ENCODE results near the gene ETV5.
"Not testable (repeated sequence)": the region's sequence is repeated elsewhere in the genome, so short reads cannot be mapped to it uniquely, and the experiment has no call there.

The ETV5 gene

DNA sequence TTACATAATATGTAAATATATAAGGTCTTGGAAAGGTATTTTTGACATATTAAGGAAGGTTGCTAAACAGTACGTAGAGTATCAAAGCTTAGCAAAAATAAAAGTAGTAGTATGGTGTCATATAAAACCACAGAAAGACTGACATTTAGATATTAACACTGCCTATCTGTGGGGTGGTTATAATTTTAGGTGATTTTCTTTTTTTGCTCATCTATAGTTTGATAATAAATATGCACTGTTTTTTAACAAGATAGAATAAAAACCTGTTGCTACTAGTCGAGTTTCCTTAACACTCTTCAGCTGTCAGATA lies 40.7 kb downstream of the ETV5 start:
- DNase-seq, result no peak

GRCh38 chr3:186067360-186068242 lies 41.3 kb downstream of the ETV5 start:
- no peak for DNase-seq

DNA sequence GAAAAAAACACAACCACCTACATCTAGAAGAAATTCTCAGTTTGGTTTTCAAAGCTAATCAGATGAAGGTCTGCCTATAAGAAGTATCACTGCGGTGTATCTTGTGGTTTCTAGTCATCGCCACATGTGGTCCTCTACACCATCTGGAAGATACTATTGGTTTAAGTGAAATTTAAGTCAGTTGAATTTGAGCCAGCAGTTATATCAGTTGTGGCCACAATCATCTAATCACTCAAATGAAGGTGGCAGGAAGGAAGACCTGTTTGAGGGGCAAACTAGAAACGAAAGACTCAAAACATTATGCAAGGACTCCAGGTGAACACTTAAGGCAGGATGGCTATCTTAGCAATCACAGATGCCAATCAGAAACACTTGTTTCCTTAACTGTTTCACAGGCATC lies 48.7 kb downstream of the ETV5 start:
- no peak for DNase-seq

DNA sequence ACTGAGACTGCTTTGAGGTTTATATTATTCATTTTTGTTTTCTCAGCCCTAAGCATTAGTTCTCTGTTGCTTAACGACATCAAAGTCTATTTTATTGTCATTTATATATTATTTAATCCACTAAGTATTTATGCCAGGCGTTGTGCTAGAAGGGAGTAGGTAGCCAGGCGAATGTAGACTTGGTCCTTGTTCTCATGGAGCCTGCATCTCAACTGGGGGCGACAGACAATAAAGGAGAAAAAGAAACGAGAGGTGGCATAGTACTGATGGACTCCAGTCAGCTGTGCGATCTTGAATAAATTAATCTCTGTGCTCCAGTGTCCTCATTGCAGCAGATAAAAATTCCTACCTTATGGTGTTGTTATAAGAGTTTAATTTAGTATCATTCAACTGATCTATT lies 49.7 kb downstream of the ETV5 start:
- DNase-seq, result no peak

- DNase-seq, result no peak
Measured at GRCh38 chr3:186058225-186058624, 50.7 kb downstream of the ETV5 start.

DNA sequence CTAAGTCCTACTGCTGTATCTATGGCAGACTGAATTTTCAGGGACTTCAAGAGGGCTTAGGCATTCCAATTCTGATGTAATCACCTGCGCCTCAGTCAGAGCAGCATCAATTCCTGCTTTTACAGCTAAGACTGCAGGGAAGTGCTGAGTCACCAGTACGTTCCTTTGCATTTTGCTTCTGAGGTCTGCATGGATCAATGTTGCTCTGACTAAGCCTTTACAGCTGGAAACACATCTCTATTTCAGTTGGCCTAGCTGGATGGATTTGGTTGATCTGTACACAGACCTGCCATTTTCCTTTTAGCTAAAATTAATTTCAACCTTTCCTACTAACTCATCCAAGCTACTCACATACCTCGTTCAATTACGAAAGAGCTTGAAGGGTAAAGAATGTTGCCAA lies 51.3 kb downstream of the ETV5 start:
- no peak for DNase-seq

GRCh38 chr3:186054792-186055352 lies 54.0 kb downstream of the ETV5 start:
- DNase-seq, result no peak

DNA sequence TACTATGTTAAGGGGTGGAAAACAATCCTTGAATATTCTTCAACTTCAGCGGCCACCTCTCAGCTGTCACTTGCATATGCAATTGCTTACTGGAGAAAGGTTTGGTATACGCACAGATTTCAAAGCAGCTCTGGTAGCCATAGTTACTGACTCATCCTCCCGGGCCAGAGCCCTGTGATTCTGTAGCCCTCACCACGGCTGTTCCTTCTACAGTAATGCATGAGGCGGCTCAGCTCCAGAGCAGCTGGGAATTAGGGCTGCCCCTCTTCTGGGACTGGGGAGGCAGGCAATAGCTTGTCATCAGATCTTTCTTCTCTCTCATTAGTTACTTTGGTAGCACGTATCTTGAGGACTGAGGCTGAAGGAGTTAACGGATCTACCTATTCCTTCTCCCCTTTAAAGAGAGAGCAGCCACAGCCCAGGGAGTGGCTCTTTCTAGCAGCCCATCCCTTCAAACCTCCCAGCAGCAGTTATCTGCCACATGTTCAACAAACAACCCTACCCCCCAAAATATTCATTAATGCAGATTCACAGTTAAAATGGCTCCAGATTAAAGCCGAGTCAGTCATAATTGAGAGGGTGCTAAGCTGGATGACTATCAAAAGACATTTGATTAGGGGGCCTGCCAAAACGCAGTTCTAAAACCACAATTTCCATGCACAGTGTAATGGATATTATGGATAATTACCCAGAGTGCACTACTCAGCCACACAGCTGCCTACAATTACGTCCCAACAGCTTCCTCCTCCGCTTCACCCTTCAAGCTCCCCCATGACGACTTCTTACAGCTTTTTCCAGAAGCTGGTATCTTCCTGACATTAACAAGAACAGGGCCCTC lies 54.7 kb downstream of the ETV5 start:
- no peak for DNase-seq

- no peak for DNase-seq
Measured at GRCh38 chr3:186052096-186052840, 56.6 kb downstream of the ETV5 start.

GRCh38 chr3:186049001-186049400 lies 59.9 kb downstream of the ETV5 start:
- DNase-seq, result no peak

- DNase-seq, result no peak
Measured at GRCh38 chr3:186048119-186048518, 60.8 kb downstream of the ETV5 start.

- DNase-seq, result no peak
Measured at GRCh38 chr3:186046838-186047237, 62.1 kb downstream of the ETV5 start.

GRCh38 chr3:186044968-186045367 lies 63.9 kb downstream of the ETV5 start:
- no peak for DNase-seq

DNA sequence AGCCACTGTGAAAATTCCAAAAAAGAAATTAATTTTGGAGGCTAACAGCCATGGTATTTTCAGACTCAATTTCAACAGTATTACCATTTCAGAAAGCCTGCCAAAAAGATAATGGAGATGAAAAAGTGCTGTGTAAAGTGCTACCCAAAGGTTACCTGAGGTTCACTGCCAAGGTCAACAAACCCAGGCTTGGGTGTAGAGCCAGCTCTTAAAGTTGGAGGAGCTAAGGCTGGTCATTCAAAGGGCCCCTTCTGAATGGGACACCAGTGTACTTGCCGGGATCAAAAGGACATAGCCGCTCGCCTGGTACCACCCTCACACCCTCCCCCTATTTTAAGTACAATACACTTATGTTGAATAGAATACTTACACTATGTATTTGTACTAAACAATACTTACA lies 64.5 kb downstream of the ETV5 start:
- DNase-seq, result no peak

DNA sequence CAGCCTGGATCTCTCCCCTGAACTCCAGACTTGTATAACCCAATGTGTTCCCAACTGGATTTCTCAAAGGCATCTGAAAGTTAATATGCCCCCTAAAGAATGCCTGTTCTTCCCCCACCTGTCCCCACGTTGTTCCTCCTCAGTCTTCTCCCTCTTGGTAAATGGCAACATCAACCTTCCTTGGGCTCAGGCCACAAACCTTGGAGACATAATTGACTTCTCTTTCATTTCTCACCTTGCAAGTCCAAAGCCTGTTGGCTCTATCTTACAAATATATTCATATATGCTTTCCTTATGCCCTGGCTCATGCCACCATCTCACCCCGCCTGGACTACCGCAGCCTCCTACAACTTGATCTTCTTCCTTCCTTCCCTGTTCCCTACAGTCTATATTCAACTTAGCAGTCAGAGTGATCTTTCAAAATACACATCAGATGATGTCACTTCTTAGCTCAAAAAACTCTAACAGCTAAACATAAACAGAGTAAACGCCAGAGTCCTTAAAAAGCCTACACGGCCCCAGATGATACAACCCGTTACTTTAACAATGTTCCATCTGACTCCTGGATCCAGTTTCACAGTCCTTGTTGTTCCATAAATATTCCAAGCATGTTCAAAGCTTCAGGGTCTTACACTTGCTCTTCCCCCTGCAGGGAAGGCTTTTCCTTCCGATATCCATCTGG lies 66.2 kb downstream of the ETV5 start:
- no peak for DNase-seq

GRCh38 chr3:186042036-186042435 lies 66.9 kb downstream of the ETV5 start:
- DNase-seq, result no peak

GRCh38 chr3:186038360-186038759 lies 70.5 kb downstream of the ETV5 start:
- no peak for DNase-seq

DNA sequence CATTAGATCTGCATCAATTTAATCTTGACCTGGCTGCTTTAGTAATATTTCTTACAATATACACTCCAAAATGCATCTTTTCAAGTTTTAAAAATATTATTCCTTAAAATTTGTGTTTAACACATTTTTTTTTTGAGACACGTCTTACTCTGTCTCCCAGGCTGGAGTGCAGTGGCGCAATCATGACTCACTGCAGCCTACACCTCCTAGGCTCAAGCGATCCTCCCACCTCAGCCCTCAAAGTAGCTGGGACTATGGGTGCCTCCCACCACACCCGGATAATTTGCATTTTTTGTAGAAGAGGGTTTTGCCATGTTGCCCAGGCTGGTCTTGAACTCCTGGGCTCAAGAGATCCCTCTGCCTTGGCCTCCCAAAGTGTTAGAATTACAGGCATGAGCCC lies 73.6 kb downstream of the ETV5 start:
- DNase-seq, result no peak

DNA sequence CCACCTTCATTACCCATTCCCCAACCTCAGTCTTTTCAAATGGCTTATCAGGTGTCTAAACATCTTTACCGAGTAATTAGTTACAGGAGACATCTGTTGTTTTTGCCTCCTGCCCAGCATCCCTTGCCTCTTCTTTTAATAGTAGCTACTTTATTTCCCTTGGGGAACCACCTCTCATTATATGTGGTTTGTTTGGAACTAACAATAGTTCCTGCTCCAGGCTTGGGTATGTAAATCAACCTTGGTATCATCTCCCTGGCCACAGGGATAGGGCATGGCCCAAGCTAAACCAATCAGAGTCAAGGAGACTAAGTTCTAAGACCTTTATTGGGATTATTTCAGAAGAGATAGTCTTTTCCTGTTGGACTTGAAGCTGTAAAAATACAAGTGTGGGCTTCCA lies 76.6 kb downstream of the ETV5 start:
- no peak for DNase-seq

- not testable (repeated sequence) for DNase-seq
Measured at GRCh38 chr3:186025993-186026392, 82.9 kb downstream of the ETV5 start.

GRCh38 chr3:186025161-186025560 lies 83.7 kb downstream of the ETV5 start:
- no peak for DNase-seq

DNA sequence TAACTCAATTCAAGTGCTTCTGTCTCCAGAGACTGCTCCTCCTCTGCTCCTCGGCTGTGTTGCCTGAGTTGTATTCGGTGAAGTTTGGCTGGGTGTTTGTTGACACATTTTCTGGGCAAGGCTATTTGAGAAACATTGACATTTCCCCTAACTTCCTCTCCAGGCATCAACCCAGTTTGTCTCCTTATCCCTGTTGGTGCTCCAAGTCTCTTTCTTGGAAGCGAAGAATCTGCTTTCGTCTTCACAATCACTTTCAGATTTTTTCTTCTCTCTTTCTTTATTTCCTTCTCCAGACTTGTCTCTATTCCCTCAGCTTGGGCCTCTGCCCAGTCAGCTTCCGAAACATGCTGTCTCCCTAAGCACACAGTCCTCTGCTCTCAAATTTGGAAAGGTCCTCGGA lies 84.7 kb downstream of the ETV5 start:
- DNase-seq, result no peak
